Brain microvascular endothelial cell (primary cell): ENCODE results near the gene PABPC1L2B.
"Not testable (repeated sequence)": the region's sequence is repeated elsewhere in the genome, so short reads cannot be mapped to it uniquely, and the experiment has no call there.

Experiments
- DNase-seq: peaks from one replicate; pipeline ENCODE4 v3.0.0-alpha.2; 2020
- H3K27ac ChIP-seq: fragments of 250-450 bp; sonication (Bioruptor Pico); 2 replicates; pipeline ENCODE4 v1.5.1; 2020; ENCODE audit warnings: mild to moderate bottlenecking, moderate library complexity
- H3K27me3 ChIP-seq: fragments of 250-450 bp; sonication (Bioruptor Pico); replicated peaks from 2 replicates; pipeline ENCODE4 v1.5.1; 2020; ENCODE audit warnings: mild to moderate bottlenecking
- H3K36me3 ChIP-seq: fragments of 250-450 bp; sonication (Bioruptor Pico); replicated peaks from 2 replicates; pipeline ENCODE4 v1.5.1; 2020; ENCODE audit warnings: mild to moderate bottlenecking
- H3K4me3 ChIP-seq: 2 replicates; pipeline ENCODE4 v1.5.1; 2011; ENCODE audit warnings: low read depth, mild to moderate bottlenecking, control low read depth, low read length, moderate library complexity
- in situ Hi-C: cut with HindIII; loops from 2 replicates; pipeline ENCODE4 v1.10.0; 2017; ENCODE audit warnings: low sequenced_read_pairs, low pct_ligation_motif_present
- TF ChIP-seq, protein P1 (sequence below): IDR thresholded peaks from 2 replicates; pipeline ENCODE4 v1.5.1; 2011; ENCODE audit warnings: low read depth, mild to moderate bottlenecking, moderate library complexity, low read length, control low read depth, inconsistent platforms; ENCODE audit errors: missing control alignments

The PABPC1L2B gene

DNA sequence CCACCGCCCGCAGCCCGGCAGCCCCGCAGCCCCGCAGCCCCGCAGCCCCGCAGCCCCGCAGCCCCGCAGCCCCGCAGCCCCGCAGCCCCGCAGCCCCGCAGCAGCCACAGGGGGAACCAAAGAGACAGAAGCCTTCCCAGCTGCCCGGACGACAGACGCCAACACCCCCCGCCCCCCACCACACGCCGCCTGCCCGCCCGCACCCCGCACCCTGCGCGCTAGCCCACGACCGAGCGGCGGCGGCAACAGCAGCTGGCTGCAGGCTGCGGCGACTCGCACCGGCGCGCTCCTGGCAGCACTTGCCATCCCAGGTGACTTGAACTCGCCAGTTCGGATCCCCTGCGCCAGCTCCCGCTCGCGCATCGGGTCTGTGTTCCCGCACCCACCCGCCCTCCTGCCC is at the start of gene PABPC1L2B:
Gene PABPC1L2B (plus strand): TSS at position 207 of the 400 bp plus-strand sequence. CDS start 704 bp downstream, outside the sequence.
- in situ Hi-C loops = not testable (repeated sequence)

DNA sequence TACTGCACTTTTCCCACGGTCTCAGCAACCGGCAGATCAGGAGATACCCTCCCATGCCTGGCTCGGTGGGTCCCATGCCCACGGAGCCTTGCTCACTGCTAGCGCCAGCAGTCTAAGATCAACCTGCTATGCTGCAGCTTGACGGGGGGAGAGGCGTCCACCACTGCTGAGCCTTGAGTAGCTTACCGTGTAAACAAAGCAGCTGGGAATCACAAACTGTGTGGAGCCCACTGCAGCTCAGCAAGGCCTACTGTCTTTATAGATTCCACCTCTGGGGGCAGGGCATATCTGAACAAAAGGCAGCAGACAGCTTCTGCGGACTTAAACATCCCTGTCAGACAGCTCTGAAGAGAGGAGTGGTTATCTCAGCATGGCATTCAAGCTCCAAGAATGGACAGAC is 42.8 kb upstream of the PABPC1L2B start:
- H3K4me3 ChIP-seq, H3K27ac ChIP-seq, H3K27me3 ChIP-seq, in situ Hi-C loops, DNase-seq, H3K36me3 ChIP-seq: not testable (repeated sequence)

More for the DNA sequence above, at the start of gene PABPC1L2B:
- not testable (repeated sequence) for H3K27me3 ChIP-seq, H3K27ac ChIP-seq, H3K36me3 ChIP-seq, H3K4me3 ChIP-seq, DNase-seq

DNA sequence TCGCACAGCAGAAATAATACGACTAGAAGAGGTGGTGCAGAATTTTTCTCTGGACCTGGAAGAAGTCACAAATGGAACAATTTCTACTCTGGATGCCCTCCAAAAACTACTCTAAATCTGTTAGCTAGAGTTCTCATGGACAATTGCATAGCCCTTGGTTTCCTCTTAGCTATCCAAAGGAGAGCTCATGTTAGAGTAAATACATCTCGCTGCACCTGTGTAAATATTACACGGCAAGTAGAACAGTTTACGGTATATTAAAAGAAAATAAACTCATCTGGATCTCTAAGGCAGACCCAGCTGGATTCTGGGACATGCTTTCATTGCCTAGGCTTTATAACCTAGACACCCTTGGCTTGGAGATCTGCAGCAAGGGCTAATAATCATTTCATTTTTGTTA is 30.9 kb upstream of the PABPC1L2B start:
- H3K27me3 ChIP-seq, H3K36me3 ChIP-seq, in situ Hi-C loops, H3K4me3 ChIP-seq, DNase-seq, H3K27ac ChIP-seq: not testable (repeated sequence)

DNA sequence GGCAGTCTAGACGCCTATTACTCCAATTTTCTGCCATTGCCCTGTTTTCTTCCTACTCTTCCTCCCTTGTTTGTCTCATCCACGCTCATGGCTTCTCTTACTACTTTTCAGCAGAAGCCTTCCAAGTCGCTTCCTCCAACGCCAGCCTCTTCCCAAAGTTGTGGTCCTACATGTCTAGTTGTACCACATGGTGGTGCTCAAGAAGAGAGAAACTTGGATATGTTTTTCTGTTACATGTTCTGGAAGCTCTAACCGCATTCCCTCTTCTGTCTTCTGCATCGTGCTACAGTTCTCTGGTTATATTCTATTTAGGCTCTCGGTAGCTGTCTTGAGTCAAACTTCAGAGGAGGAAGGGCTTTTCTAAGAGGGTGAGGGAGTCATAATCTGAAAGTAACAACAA is 27.9 kb upstream of the PABPC1L2B start:
- H3K27me3 ChIP-seq, H3K27ac ChIP-seq, in situ Hi-C loops, H3K4me3 ChIP-seq, H3K36me3 ChIP-seq, DNase-seq: not testable (repeated sequence)

DNA sequence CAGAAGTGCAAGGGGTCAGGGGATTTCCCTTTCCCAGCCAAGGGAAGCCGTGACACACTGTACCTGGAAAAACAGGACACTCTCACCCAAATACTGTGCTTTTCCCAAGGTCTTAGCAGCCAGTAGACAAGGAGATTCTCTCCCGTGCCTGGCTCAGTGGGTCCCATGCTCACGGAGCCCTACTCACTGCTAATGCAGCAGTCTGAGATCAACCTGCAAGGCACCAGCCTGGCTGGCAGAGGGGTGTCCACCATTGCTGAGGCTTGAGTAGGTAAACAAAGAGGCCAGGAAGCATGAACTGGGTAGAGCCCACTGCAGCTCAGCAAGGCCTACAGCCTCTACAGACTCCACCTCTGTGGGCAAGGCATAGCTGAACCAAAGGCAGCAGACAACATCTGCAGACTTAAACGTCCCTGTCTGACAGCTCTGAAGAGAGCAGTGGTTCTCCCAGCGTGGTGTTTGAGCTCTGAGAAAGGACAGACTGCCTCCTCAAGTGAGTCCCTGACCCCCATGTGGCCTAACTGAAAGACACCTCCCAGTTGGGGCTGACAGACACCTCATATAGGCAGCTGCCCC is 21.8 kb upstream of the PABPC1L2B start:
- H3K4me3 ChIP-seq, in situ Hi-C loops, H3K27ac ChIP-seq, H3K36me3 ChIP-seq, H3K27me3 ChIP-seq, DNase-seq: not testable (repeated sequence)

DNA sequence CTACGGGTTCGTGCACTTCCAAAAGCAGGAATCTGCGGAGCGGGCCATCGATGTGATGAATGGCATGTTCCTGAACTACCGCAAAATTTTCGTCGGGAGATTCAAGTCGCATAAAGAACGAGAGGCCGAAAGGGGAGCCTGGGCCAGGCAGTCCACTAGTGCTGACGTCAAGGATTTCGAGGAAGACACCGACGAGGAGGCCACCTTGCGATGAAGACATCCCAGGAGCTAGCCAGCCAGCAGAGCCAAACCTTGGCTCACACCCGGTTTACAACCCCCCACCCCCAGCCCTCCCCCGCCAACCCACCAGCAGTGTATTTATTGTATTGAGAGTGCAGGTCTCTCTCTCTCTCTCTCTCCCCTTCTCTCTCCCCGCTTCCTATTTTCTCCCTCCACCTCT is 1.3 kb downstream of the PABPC1L2B start:
- DNase-seq, in situ Hi-C loops: not testable (repeated sequence)

DNA sequence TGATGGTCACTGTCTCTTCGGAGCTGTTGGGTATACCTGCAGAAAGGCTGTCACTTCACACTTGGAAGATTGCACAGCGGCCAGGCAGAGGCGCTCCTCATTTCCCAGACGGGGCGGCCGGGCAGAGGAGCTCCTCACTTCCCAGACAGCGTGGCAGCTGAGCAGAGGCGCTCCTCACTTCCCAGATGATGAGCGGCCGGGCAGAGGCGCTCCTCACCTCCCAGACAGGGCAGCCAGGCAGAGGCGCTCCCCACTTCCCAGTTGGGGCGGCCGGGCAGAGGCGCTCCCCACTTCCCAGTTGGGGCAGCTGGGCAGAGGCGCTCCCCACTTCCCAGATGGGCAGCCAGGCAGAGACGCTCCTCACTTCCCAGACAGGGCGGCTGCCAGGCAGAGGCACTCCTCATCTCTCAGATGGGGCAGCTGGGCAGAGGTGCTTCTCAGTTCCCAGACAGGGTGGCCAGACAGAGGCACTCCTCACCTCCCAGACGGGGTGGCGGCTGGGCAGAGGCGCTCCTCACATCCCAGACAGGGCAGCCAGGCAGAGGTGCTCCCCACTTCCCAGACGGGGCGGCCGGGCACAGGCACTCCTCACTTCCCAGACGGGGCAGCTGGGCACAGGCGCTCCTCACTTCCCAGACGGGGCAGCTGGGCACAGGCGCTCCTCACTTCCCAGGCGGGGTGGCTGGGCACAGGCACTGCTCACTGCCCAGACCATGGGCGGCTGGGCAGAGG is 18.8 kb downstream of the PABPC1L2B start:
- no peak for DNase-seq
- in situ Hi-C loops = no loop called here
- TF ChIP-seq, protein P1, sequence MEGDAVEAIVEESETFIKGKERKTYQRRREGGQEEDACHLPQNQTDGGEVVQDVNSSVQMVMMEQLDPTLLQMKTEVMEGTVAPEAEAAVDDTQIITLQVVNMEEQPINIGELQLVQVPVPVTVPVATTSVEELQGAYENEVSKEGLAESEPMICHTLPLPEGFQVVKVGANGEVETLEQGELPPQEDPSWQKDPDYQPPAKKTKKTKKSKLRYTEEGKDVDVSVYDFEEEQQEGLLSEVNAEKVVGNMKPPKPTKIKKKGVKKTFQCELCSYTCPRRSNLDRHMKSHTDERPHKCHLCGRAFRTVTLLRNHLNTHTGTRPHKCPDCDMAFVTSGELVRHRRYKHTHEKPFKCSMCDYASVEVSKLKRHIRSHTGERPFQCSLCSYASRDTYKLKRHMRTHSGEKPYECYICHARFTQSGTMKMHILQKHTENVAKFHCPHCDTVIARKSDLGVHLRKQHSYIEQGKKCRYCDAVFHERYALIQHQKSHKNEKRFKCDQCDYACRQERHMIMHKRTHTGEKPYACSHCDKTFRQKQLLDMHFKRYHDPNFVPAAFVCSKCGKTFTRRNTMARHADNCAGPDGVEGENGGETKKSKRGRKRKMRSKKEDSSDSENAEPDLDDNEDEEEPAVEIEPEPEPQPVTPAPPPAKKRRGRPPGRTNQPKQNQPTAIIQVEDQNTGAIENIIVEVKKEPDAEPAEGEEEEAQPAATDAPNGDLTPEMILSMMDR = no peak
- no peak overlapping the region for H3K27ac ChIP-seq
- no peaks in the 10 kb centered on the region for H3K36me3 ChIP-seq
- H3K27me3 ChIP-seq = no peaks in the 10 kb centered on the region
- H3K4me3 ChIP-seq = no peak overlapping the region

More for the DNA sequence above, 1.3 kb downstream of the PABPC1L2B start:
- not testable (repeated sequence) for H3K27me3 ChIP-seq, H3K4me3 ChIP-seq, H3K36me3 ChIP-seq, H3K27ac ChIP-seq

DNA sequence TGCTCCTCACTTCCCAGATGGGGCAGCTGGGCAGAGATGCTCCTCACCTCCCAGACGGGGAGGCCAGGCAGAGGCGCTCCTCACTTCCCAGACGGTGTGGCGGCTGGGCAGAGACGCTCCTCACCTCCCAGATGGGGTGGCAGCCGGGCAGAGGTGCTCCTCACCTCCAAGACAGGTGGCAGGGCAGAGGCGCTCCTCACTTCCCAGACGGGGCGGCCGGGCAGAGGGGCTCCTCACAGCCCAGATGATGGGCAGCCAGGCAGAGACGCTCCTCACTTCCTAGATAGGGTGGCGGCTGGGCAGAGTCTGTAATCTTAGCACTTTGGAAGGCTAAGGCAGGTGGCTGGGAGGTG is 19.3 kb downstream of the PABPC1L2B start:
- H3K36me3 ChIP-seq, H3K4me3 ChIP-seq, H3K27me3 ChIP-seq, H3K27ac ChIP-seq, DNase-seq, in situ Hi-C loops: not testable (repeated sequence)

DNA sequence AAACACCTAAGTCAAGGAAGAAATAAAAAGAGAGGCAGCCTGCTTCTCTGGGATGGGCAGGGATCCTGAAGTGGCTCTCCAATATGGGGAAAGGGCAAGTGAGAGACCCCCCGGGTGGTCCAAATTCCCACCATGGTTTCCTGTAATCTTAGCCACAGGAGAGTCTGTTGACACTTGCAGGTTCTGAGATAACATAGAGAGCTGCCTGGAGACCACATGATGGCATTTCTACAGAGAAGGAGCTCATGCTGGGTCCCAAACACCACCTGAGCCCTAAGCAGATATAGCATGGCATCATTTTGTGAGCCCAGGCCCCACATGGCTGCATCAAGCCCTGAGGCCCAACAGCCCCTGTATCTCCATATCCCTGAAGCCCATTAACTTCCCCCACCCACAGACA is 26.1 kb downstream of the PABPC1L2B start:
- Histone ChIP-seq H3K36me3 (no peaks in the 10 kb centered on the region), H3K4me3 (no peak overlapping the region), H3K27me3 (no peaks in the 10 kb centered on the region), H3K27ac (no peak overlapping the region)
- DNase-seq = no peak
- in situ Hi-C loops = no loop called here
- TF ChIP-seq, protein P1 = no peak
